GM23338 (cell line): ENCODE data around the gene ADRA1B. TPM values are rescaled to one million over a fixed set of nuclear protein-coding genes. Genes with fewer than 3 reads are reported as not detected.

Experiments used
- ATAC-seq: fragments of 200-7000 bp; cut with Tn5 transposase; 3 replicates; pipeline ENCODE4 v1.9.1; 2020
- DNase-seq: peaks from one replicate; pipeline ENCODE4 v3.0.0-alpha.2; 2015; ENCODE audit warnings: low spot score
- H2AFZ ChIP-seq: fragments of 200-600 bp; sonication (generic); 2 replicates; pipeline ENCODE4 v1.8.0; 2016; ENCODE audit warnings: antibody characterized with exemption, mild to moderate bottlenecking, moderate library complexity
- H3F3A ChIP-seq: fragments of 200-600 bp; sonication (generic); replicated peaks from 2 replicates; pipeline ENCODE4 v1.8.0; 2017; ENCODE audit warnings: antibody characterized with exemption, mixed run types, low read depth
- H3K27ac ChIP-seq: fragments of 200-600 bp; sonication (generic); 2 replicates; pipeline ENCODE4 v1.6.1; 2016; ENCODE audit warnings: low read depth
- H3K27me3 ChIP-seq: fragments of 200-600 bp; sonication (generic); 2 replicates; pipeline ENCODE4 v1.8.0; 2016; ENCODE audit warnings: mild to moderate bottlenecking, mixed run types, moderate library complexity; ENCODE audit not compliant: insufficient read depth
- H3K36me3 ChIP-seq: fragments of 200-600 bp; sonication (generic); 2 replicates; pipeline ENCODE4 v1.8.0; 2016; ENCODE audit warnings: mild to moderate bottlenecking; ENCODE audit not compliant: insufficient read depth
- H3K4me1 ChIP-seq: fragments of 200-600 bp; sonication (generic); 2 replicates; pipeline ENCODE4 v1.8.0; 2016; ENCODE audit warnings: mild to moderate bottlenecking, moderate library complexity; ENCODE audit not compliant: insufficient read depth
- H3K4me2 ChIP-seq: fragments of 200-600 bp; sonication (generic); 2 replicates; pipeline ENCODE4 v1.7.1; 2017; ENCODE audit warnings: mixed run types
- H3K4me3 ChIP-seq: fragments of 200-600 bp; sonication (generic); 2 replicates; pipeline ENCODE4 v1.6.1; 2016; ENCODE audit warnings: mixed run types
- H3K79me2 ChIP-seq: fragments of 200-600 bp; sonication (generic); replicated peaks from 2 replicates; pipeline ENCODE4 v1.8.0; 2017; ENCODE audit warnings: mild to moderate bottlenecking; ENCODE audit not compliant: insufficient read depth
- H3K9me2 ChIP-seq: fragments of 200-600 bp; sonication (generic); 2 replicates; pipeline ENCODE4 v1.8.0; 2017; ENCODE audit not compliant: insufficient read depth
- H4K20me1 ChIP-seq: fragments of 200-600 bp; sonication (generic); replicated peaks from 2 replicates; pipeline ENCODE4 v1.8.0; 2017; ENCODE audit warnings: mild to moderate bottlenecking; ENCODE audit not compliant: insufficient read depth
- H3K27ac Mint-ChIP-seq: 2 replicates; pipeline ENCODE4 v1.8.0; 2020; ENCODE audit warnings: inconsistent platforms, mild to moderate bottlenecking, moderate library complexity, mixed read lengths
- H3K27me3 Mint-ChIP-seq: 3 replicates; pipeline ENCODE4 v1.8.0; 2022; ENCODE audit warnings: low read depth, mild to moderate bottlenecking, moderate library complexity, mixed read lengths, inconsistent platforms; ENCODE audit not compliant: insufficient read depth, poor library complexity
- H3K36me3 Mint-ChIP-seq: 3 replicates; pipeline ENCODE4 v1.8.0; 2021; ENCODE audit warnings: low read depth, mild to moderate bottlenecking, inconsistent platforms, moderate library complexity, mixed read lengths
- H3K4me1 Mint-ChIP-seq: 3 replicates; pipeline ENCODE4 v1.8.0; 2020; ENCODE audit warnings: mild to moderate bottlenecking, inconsistent platforms, mixed read lengths
- H3K4me3 Mint-ChIP-seq: 3 replicates; pipeline ENCODE4 v1.8.0; 2021; ENCODE audit warnings: moderate library complexity, mild to moderate bottlenecking, inconsistent platforms, mixed read lengths
- H3K9me3 Mint-ChIP-seq: 3 replicates; pipeline ENCODE4 v1.8.0; 2020; ENCODE audit warnings: moderate library complexity, mild to moderate bottlenecking, inconsistent platforms, mixed read lengths
- CREB1 ChIP-seq: fragments of 250-450 bp; sonication (Bioruptor Pico); IDR thresholded peaks from 2 replicates; pipeline ENCODE4 v1.5.0; 2020; ENCODE audit warnings: low read depth, mild to moderate bottlenecking, moderate library complexity
- CTCF ChIP-seq, 2 experiments: fragments of 200-600 bp in 1 of 2; sonication (generic) in 1 of 2; conservative IDR thresholded peaks; 2 replicates each; pipeline versions ENCODE4 v1.5.1 to v1.6.1; 2016 to 2017; ENCODE audit warnings: antibody characterized with exemption in 2 of 2, low read depth in 2 of 2, mild to moderate bottlenecking in 2 of 2, moderate library complexity in 1 of 2
- ETS1 ChIP-seq: IDR thresholded peaks from 2 replicates; pipeline ENCODE4 v1.6.1; 2016; ENCODE audit warnings: antibody characterized with exemption
- EZH2 ChIP-seq: fragments of 200-600 bp; sonication (generic); IDR thresholded peaks from one replicate; pipeline ENCODE4 v1.8.0; 2017; ENCODE audit warnings: antibody characterized with exemption, mild to moderate bottlenecking, low read depth; ENCODE audit not compliant: unreplicated experiment
- EZH2phosphoT487 ChIP-seq: fragments of 200-600 bp; sonication (generic); IDR thresholded peaks from one replicate; pipeline ENCODE4 v1.8.1; 2018; ENCODE audit warnings: antibody characterized with exemption; ENCODE audit not compliant: unreplicated experiment
- JUNB ChIP-seq: IDR thresholded peaks from one replicate; pipeline ENCODE4 v1.6.1; 2016; ENCODE audit warnings: antibody characterized with exemption; ENCODE audit not compliant: unreplicated experiment
- NANOG ChIP-seq: IDR thresholded peaks from 2 replicates; pipeline ENCODE4 v1.6.1; 2016; ENCODE audit warnings: antibody characterized with exemption, borderline replicate concordance
- POLR2AphosphoS5 ChIP-seq: IDR thresholded peaks from 2 replicates; pipeline ENCODE4 v1.6.1; 2016; ENCODE audit warnings: antibody characterized with exemption, low read depth
- REST ChIP-seq: IDR thresholded peaks from one replicate; pipeline ENCODE4 v1.6.1; 2018; ENCODE audit warnings: antibody characterized with exemption; ENCODE audit not compliant: unreplicated experiment
- STAT1 ChIP-seq: IDR thresholded peaks from one replicate; pipeline ENCODE4 v1.6.1; 2016; ENCODE audit warnings: antibody characterized with exemption; ENCODE audit not compliant: unreplicated experiment
- ZNF114 ChIP-seq: fragments of 250-450 bp; sonication (Bioruptor Pico); IDR thresholded peaks from 2 replicates; pipeline ENCODE4 v1.5.0; 2020; ENCODE audit warnings: mild to moderate bottlenecking, moderate library complexity
- ZNF331 ChIP-seq: fragments of 250-450 bp; sonication (Bioruptor Pico); IDR thresholded peaks from 2 replicates; pipeline ENCODE4 v1.5.0; 2020; ENCODE audit warnings: low read depth, mild to moderate bottlenecking, moderate library complexity
- ZNF462 ChIP-seq: fragments of 250-450 bp; sonication (Bioruptor Pico); IDR thresholded peaks from 2 replicates; pipeline ENCODE4 v1.5.0; 2020; ENCODE audit warnings: mild to moderate bottlenecking, moderate library complexity
- polyA plus RNA-seq: library from polyadenylated mRNA; unstranded; fragments of >200 nt; fragmentation: Nextera tagmentation; extraction: Ambion mirVana; gene quantifications from 2 replicates; pipeline ENCODE4 v1.2.1, GENCODE V29; 2016
- total RNA-seq: library from RNA; depleted of rRNA; stranded (reverse); fragments of >200 nt; shearing (Covaris generic); gene quantifications from 2 replicates; pipeline ENCODE4 v1.2.3, GENCODE V29; 2014

ADRA1B gene
- total and polyA plus RNA-seq, 2 experiments from 2014 or later, result not detected

GRCh38 chr5:159897786-159898393, 18.4 kb upstream of the ADRA1B start:
- Histone ChIP-seq H3K79me2 (no peaks in the 10 kb centered on the region), H3K9me2 (no peaks in the 10 kb centered on the region; the same call in 1 of the 2 replicates), H3F3A (no peaks in the 10 kb centered on the region), H4K20me1 (no peaks in the 10 kb centered on the region), H3K4me1 (no peaks in the 10 kb centered on the region), H3K4me2 (no peak overlapping the region), H3K27me3 (no peaks in the 10 kb centered on the region), H2AFZ (0 out of 2 replicates have a peak overlapping the region, but pooled peaks have one; percentile 43), H3K36me3 (no peaks in the 10 kb centered on the region), H3K27ac (no peak overlapping the region), H3K4me3 (no peak overlapping the region)
- H3K4me3 Mint-ChIP-seq, result no peak overlapping the region
- H3K4me1 Mint-ChIP-seq, result peaks cover 13% of the 10 kb centered on the region; the same call in 2 of the 3 replicates
- H3K27me3 Mint-ChIP-seq, result peaks cover 6% of the 10 kb centered on the region
- DNase-seq (no peak), ATAC-seq (no peak)
- no peak for TF ChIP-seq NANOG
- no peak for TF ChIP-seq ZNF331 (CRISPR knock-in tag)
- TF ChIP-seq STAT1, result no peak
- TF ChIP-seq CREB1, result no peak
- no peak for TF ChIP-seq ETS1
- TF ChIP-seq EZH2phosphoT487, result no peak
- no peak for TF ChIP-seq ZNF462
- no peak for TF ChIP-seq JUNB
- TF ChIP-seq POLR2AphosphoS5, result no peak
- TF ChIP-seq ZNF114 (CRISPR knock-in tag), result no peak
- TF ChIP-seq CTCF (conservative IDR thresholded peaks at IDR 0.05; ENCODE audit: low read depth in 2 of 2), result no peak
- TF ChIP-seq REST, result no peak
- TF ChIP-seq EZH2, result no peak
- H3K9me3 Mint-ChIP-seq, result no peaks in the 10 kb centered on the region
- H3K27ac Mint-ChIP-seq, result no peak overlapping the region
- no peaks in the 10 kb centered on the region for H3K36me3 Mint-ChIP-seq
